ENCODE data around the gene ZBTB46.

ZBTB46 gene

GRCh38 chr20:63819224-63819921, 11.7 kb downstream of the ZBTB46 start:
- POLR2A ChIA-PET = no interaction called here
- CTCF ChIA-PET = no interaction called here
- Histone ChIP-seq H3K9me3 (ENCODE audit: control insufficient read depth, insufficient read depth, low read depth, low read length) (no peaks in the 10 kb centered on the region), H3K4me1 (ENCODE audit: control insufficient read depth, insufficient read depth, low read length) (no peaks in the 10 kb centered on the region), H3K4me3 (ENCODE audit: low read depth, low read length) (no peak overlapping the region), H3K27ac (ENCODE audit: extremely low read depth, low read depth, low read length) (no peak overlapping the region), H3K36me3 (ENCODE audit: control insufficient read depth in 2 of 2, insufficient read depth in 1 of 2, low read length in 2 of 2) (no peaks in the 10 kb centered on the region)
- TF ChIP-seq ZSCAN18 (tag by site-specific recombination; IDR thresholded peaks at IDR 0.05) = no peak
- no peak for TF ChIP-seq ZFP37 (tag by site-specific recombination; IDR thresholded peaks at IDR 0.05)
- TF ChIP-seq REPIN1 (tag by site-specific recombination; IDR thresholded peaks at IDR 0.05; ENCODE audit: low read depth) = no peak
- no peak for TF ChIP-seq ZNF398 (tag by site-specific recombination; IDR thresholded peaks at IDR 0.05)
- TF ChIP-seq BCL11B (tag by site-specific recombination; IDR thresholded peaks at IDR 0.05; ENCODE audit: low read depth) = no peak
- no peak for TF ChIP-seq ZBTB44 (tag by site-specific recombination; IDR thresholded peaks at IDR 0.05)
- no peak for TF ChIP-seq ZNF785 (tag by site-specific recombination; IDR thresholded peaks at IDR 0.05)
- TF ChIP-seq ZNF830 (tag by site-specific recombination; IDR thresholded peaks at IDR 0.05; ENCODE audit: low read depth) = no peak
- no peak for TF ChIP-seq ZNF747 (tag by site-specific recombination; IDR thresholded peaks at IDR 0.05)
- TF ChIP-seq ZNF426 (tag by site-specific recombination; IDR thresholded peaks at IDR 0.05) = no peak
- TF ChIP-seq GLIS2 (tag by site-specific recombination; IDR thresholded peaks at IDR 0.05) = no peak
- no peak for TF ChIP-seq ZNF112 (tag by site-specific recombination; IDR thresholded peaks at IDR 0.05)
- TF ChIP-seq ZNF521 (tag by site-specific recombination; IDR thresholded peaks at IDR 0.05) = no peak
- TF ChIP-seq ATF2 (tag by site-specific recombination; IDR thresholded peaks at IDR 0.05; ENCODE audit: low read depth) = no peak
- no peak for TF ChIP-seq ZBTB1 (tag by site-specific recombination; IDR thresholded peaks at IDR 0.05)
- TF ChIP-seq ZNF585B (tag by site-specific recombination; IDR thresholded peaks at IDR 0.05) = no peak
- TF ChIP-seq HIC1 (tag by site-specific recombination; IDR thresholded peaks at IDR 0.05) = no peak
- no peak for TF ChIP-seq ZNF335 (tag by site-specific recombination; conservative IDR thresholded peaks at IDR 0.05)
- no peak for TF ChIP-seq RBAK (tag by site-specific recombination; IDR thresholded peaks at IDR 0.05)
- TF ChIP-seq ZNF146 (tag by site-specific recombination; IDR thresholded peaks at IDR 0.05) = no peak
